Urothelium cell line (cell line): ENCODE data around the gene CLPTM1L.
"Not testable (repeated sequence)": the region's sequence is repeated elsewhere in the genome, so short reads cannot be mapped to it uniquely, and the experiment has no call there.

Experiments
- DNase-seq: peaks from one replicate; pipeline ENCODE4 v3.0.0; 2011; ENCODE audit warnings: low spot score, mixed read lengths
- FAIRE-seq: peaks from 2 replicates; lab custom pipeline; 2011; peaks lifted over from hg19 to GRCh38; lab: Jason Lieb, UNC

The CLPTM1L gene

GRCh38 chr5:1380910-1381309 is 36.0 kb upstream of the CLPTM1L start:
- FAIRE-seq (peak; percentile 13), DNase-seq (no peak)

- FAIRE-seq (no peak), DNase-seq (peak; percentile 54)
These were observed 35.3 kb upstream of the CLPTM1L start for GRCh38 chr5:1380011-1380817.

DNA sequence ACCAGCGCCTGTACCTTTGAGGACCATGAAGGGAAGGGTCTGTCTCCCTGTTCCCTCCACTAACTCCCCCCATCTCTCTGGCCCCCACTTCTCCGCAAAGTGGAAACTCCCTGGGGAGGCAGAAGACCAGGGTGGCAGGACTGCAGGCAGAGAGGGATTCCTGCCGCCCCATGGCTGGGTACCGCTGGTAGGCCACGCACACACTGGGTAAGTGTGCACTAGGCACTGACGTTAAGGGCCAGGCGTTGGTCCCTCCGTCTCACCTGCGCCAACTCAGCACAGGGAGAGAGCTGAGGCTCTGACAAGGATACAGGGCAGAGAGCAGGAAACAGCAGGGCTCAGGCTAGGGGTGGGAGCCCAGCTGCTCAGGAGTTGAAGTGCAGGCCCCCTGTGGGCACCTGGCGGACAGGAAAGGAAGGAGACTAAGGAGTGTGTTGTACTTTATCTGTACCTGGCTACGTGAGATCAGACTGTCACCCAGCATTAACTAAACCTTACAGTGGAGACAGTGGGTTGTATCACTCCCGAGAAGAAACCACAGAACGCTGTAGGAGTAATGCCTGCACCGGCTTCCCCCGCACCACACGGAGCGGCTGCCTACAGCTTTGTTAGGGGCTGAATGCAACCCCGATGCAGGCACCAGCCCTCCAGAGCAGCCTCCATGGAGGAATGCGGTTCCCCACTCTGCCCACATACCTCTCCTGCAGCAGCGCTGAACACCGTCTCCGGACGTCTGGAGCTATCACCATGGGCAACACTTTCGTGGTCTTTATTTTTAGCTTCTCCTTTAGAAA is 34.2 kb upstream of the CLPTM1L start:
- no peak for FAIRE-seq
- no peak for DNase-seq

- DNase-seq: no peak
- FAIRE-seq: no peak
These were observed 33.2 kb upstream of the CLPTM1L start for GRCh38 chr5:1378096-1378495.

DNA sequence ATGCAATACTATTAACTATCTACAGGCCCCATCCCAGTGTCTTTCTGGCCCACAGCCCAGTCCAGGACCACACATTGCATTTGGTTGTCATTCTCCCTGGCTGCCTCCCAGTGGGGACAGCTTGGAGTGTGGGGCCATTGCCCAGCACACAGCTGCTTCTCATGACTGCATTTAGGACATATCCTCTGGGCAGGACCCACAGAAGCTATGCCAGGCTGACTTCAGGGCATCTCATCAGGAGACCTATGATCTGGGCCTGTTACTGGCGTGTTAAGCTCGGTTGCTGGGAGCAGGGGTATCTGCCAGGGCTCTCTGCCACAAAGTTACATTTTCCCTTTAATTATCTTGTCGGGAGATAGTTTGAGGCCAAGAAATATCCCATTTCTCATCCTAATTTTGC is 32.1 kb upstream of the CLPTM1L start:
- FAIRE-seq (no peak), DNase-seq (no peak)

DNA sequence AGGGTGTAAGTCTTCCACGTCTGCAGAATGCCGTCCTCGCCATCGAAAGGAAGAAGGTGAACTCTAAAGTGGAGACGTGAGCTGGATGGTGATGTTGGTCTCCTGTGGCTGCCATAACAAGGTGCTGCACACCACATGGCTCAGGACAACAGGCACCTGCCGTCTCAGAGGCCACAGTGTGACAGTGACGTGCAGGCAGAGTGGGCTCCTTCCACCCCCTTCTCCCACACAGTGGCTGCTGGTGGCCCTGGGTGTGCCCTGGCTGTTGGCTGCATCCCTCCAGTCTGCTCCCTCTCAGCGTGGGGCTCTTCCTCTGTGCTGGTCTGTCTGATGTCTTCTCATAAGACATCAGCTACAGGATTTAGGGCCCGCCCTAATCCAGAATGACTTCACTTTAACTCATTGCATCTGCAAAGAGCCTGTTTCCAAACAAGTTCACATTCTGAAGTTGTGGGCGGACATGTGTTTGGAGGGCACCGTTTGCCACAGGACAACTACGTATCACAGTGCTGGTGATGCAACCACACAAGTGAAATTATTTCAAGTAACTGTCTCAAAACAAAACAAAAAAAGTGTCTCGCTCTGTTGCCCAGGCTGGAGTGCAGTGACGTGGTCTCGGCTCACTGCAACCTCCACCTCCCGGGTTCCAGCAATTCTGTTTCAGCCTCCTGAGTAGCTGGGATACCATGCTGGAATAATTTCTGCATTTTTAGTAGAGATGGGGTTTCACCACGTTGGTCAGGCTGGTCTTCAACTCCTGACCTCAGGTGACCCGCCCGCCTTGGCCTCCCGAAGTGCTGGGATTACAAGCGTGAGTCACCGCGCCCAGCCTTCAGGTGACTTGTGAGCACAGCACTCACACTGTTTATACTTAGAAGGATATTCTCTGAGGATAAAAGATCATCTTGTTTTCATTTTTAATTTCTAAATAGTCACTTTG is 31.2 kb upstream of the CLPTM1L start:
- FAIRE-seq: peak; percentile 13
- no peak for DNase-seq

DNA sequence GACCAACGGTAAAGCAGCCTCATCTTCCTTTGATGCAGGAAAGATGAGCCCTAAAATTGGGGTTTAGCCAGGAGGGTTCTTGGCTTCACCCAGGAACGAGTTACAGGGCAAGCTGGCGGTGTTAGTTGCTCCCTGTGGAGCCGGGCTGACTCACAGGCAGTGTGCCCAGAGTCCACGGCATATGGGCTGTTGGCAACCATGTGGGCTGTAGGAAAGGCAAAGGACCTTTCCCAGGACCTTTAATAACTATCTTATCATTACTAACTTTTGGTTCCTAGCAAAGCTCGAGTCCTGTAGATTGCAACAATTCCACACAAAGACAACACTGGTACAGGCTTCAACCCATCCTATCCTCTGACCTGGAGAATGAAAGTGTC is 29.8 kb upstream of the CLPTM1L start:
- DNase-seq (no peak), FAIRE-seq (no peak)

DNA sequence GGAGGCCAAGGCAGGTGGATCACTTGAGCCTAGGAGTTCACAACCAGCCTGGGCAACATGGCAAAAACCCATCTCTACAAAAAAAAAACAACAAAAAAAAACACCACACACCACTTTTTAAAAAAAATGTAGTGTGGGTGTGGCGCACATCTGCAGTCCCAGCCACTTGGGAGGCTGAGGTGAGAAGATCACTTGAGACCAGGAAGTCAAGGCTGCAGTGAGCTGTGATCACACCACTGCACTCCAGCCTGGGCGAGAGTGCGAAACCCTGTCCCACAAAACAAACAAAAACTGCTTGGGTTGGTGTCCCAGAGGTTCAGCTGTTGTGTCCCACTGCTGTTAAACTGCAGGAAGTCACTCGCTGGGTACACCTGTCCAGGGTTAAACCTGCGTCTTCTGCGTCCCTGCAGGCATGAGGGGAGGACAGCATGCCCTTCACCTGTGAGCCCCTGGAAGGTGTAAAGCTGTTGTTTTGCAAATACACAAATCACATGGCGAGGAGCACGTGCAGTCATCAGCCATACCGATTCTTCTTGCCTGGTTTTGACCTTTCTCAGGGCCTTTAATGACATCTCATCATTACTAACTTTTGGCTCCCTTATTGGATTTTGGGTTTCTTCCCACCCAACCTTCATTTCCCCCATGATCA is 29.3 kb upstream of the CLPTM1L start:
- DNase-seq: no peak

DNA sequence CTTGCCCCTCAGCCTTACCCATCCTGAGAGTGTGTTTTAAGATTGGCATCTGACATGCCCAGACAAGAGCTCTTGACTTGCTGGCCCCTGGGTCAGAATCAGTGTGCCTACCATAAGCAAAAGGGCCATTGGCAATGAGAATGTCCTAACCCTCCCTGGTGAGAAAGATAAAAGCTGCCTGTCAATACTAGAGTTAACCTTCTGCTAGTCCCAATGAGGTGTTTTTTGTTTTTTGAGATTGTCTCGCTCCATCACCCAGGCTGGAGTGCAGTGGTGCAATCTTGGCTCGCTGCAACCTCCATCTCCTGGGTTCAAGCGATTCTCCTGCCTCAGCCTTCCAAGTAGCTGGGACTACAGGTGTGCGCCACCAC is 27.1 kb upstream of the CLPTM1L start:
- not testable (repeated sequence) for FAIRE-seq, DNase-seq

More for the DNA sequence above, 29.3 kb upstream of the CLPTM1L start:
- FAIRE-seq: no peak

GRCh38 chr5:1371218-1371971 is 26.5 kb upstream of the CLPTM1L start:
- DNase-seq (no peak), FAIRE-seq (no peak)

- DNase-seq (no peak), FAIRE-seq (no peak)
These were observed 25.1 kb upstream of the CLPTM1L start for GRCh38 chr5:1370006-1370405.

DNA sequence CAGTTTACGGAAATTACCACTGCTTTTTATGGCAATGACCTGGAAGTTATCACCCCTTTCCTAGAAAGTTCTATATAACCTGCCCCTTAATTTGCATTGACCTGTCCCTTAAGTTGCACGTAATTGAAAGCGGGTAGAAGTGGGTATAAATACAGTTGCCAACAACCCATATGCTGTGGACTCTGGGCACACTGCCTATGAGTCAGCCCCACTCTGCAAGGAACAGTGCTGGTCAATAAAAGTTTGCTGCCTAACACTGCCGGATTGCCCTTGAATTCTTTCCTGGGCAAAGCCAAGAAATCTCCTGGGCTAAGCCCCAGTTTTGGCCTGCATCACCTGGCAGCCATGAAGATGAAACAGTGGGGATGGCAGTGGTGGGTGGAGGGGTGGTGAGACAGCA is 23.9 kb upstream of the CLPTM1L start:
- no peak for DNase-seq
- no peak for FAIRE-seq

GRCh38 chr5:1368236-1368635 is 23.3 kb upstream of the CLPTM1L start:
- no peak for FAIRE-seq

DNA sequence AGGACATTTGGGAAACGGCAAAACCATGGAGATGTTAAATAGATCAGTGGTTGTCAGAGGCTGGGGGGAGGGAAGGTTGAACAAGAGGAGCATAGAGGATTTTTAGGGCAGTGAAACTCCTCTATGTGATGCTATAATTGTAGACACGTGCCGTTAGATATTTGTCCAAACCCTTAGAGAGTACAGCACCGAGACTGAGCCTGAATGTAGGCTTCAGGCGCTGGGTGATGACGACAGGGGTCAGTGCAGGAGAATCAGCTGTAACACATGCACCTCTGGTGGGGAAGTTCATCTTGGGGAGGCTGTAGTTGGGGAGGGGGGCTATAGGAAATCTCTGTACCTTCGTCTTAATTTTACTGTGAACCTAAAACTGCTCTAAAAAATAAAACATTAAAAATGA is 22.2 kb upstream of the CLPTM1L start:
- no peak for FAIRE-seq
- DNase-seq: no peak

More at GRCh38 chr5:1368236-1368635, 23.3 kb upstream of the CLPTM1L start:
- DNase-seq: no peak

GRCh38 chr5:1366514-1366913 is 21.6 kb upstream of the CLPTM1L start:
- FAIRE-seq (peak; percentile 37), DNase-seq (no peak)

- FAIRE-seq (no peak), DNase-seq (no peak)
These were observed 19.3 kb upstream of the CLPTM1L start for GRCh38 chr5:1364211-1364610.

DNA sequence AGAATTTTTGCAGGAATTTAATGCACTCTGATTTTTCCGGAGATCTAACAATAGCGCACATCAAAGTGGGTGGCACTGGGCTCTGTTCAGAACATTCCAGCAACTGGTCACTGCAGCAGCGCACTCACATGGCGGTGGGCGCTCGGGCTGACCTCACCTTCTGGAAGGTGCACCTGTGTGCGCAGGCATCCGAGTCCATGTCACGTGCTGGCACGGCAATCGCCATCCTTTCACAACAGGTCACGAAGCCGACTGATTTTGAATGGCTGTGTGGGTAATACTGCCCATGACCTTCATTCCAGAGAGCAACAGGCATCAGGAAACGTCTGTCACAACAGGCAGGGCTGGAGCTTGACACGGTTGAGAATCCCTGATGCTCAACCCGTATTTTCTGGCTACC is 18.7 kb upstream of the CLPTM1L start:
- DNase-seq (no peak), FAIRE-seq (peak; percentile 55)

GRCh38 chr5:1363160-1363559 is 18.3 kb upstream of the CLPTM1L start:
- DNase-seq (no peak), FAIRE-seq (no peak)

- DNase-seq (no peak), FAIRE-seq (no peak)
These were observed 17.5 kb upstream of the CLPTM1L start for GRCh38 chr5:1362242-1363015.
